ENCODE data around the gene WDR27.

The WDR27 gene

GRCh38 chr6:169561665-169562064, 140.2 kb downstream of the WDR27 start:
- no peak for DNase-seq (ENCODE audit: low spot score)

GRCh38 chr6:169559592-169559991, 142.2 kb downstream of the WDR27 start:
- no peak for DNase-seq (ENCODE audit: low spot score)

DNA sequence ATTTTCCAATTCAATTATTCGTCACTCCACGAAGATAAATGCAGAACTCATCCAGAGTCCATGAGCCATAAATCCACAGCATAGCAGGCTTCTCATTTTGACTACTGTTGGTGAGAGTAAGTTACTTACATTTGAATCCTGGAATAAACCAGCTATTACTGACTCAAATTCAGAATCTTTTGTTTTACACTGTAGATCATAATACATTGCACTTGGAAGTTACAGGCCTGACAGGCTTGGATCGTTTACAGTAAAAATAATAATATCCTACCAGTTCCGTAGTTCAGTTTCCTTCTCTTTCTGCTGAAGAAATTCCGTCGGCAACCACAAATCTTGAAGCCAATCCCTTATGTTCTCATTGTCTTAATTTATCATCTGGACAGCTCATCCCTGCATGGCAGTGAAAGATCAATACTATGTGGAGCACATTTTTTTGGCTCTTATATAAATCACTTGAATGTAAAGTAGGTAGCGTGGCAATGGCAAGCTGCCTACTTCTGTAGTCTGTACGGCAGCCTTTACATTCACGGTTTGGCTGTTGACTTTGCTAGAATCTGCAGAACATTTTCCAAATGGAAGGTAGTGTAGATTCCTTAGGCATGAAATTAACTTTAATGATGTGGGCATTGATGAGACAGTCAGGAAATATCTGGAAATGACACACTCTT, 142.9 kb downstream of the WDR27 start:
- no peak for DNase-seq (ENCODE audit: low spot score)

DNA sequence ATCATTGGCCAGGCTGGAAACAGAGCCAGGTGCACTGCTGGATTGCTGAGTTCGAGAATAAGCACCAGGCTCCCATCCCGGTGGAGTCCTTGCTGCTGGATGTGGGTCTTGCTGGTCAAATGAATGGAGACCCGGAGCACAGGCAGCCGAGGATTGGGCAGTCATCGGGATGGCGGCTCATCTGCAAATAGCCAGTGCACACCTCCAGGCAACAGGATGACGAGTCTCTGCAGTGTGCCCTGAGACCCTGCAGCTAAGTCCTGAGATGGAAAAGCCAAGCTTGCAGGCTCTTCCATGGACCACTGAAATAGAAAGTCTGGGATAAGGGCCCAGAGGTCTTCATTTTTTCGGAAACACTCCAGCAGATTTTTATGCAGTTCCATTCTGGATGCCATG, 143.5 kb downstream of the WDR27 start:
- no peak for DNase-seq (ENCODE audit: low spot score)

DNA sequence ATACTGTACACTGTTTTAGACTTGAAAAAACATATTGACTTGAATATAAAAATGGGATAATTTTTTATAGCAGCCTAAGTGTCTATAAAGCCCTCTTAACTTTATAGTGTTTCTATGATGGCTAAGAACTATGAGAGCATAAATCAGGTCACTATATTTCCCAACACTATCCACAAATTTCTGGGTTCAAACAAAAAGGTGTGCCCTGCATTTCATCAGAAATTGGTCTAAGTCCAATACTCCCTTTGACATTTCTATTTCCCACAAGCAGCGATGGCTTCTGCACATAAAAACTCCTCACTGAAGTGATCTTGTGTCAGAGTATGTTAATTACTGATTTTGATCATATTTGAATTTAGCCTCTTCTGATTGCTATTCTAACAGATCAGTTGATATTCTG, 143.9 kb downstream of the WDR27 start:
- no peak for DNase-seq (ENCODE audit: low spot score)

DNA sequence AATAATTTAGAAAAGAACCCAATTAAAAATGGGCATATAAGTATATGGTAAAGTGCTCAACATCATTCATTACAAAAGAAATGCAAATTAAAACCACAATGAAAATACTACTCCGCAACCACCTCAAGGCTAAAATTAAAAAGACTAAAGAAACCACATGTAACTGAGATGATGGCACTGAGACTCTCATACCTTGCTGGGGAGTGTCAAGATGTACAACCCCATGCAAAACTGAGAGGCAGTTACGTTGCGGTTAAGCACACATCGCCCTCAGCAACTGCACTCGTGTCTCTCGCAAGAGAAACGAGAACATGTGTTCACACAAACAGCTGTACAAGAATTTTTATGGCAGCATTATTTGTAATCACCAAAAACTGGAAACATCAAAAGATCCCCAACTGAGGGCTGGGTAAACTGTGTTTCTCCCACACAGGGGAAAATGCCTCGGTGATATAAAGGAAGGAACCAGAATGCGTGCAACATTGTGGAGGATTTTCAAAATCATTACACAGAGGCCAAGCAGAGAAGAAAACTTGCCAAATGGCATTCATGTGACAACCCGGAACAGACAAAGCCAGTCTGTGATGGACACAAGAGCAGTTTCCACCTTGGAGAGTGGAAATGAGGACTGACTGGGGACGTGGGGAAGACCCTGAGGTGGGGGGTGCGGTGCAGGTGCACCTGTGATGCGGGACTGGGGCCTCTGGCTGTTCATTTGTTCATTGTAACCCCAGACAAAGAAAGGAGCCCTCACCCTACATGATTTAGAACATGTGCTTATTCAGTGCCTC, 144.9 kb downstream of the WDR27 start:
- DNase-seq (ENCODE audit: low spot score): no peak

DNA sequence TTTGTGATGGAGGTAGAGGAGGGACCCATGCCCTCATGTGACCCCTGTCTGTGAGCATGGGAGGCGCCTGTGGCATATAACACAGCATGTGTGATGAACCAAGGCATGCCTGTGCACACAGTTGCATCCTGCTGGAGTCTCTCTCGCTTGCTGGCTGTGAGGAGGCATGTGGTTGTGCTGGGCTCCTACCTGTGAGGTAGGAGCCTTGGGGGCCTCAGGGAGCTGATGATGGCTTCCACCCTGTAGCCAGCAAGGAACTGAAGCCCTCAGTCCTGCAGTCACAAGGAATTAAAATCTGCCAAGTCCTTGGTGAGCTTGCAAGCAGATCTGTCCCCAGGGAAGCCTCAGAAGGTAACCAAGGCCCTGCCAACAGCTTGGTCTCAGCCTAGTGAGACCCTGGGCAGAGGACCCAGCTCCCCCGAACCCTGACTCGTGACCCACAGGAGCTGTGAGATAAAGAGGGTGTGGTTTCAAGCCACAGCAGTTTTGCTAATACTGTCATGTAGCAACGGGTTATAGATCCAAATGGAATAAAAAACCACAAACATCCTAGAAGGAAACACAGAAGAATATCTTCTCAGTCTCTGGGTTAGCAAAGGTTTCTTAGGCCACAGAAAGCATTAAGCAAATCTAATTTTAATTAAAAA, 145.7 kb downstream of the WDR27 start:
- DNase-seq (ENCODE audit: low spot score): no peak

GRCh38 chr6:169545982-169546381, 155.8 kb downstream of the WDR27 start:
- no peak for DNase-seq (ENCODE audit: low spot score)

- DNase-seq (ENCODE audit: low spot score): no peak
Observed at GRCh38 chr6:169543704-169544103, 158.1 kb downstream of the WDR27 start.

- DNase-seq (ENCODE audit: low spot score): no peak
Observed at GRCh38 chr6:169542491-169542890, 159.3 kb downstream of the WDR27 start.

GRCh38 chr6:169539176-169539897, 162.5 kb downstream of the WDR27 start:
- no peak for DNase-seq (ENCODE audit: low spot score)

GRCh38 chr6:169536446-169537170, 165.2 kb downstream of the WDR27 start:
- no peak for DNase-seq (ENCODE audit: low spot score)

GRCh38 chr6:169534039-169534421, 167.8 kb downstream of the WDR27 start:
- DNase-seq (ENCODE audit: low spot score): no peak

- no peak for DNase-seq (ENCODE audit: low spot score)
Observed at GRCh38 chr6:169533301-169534038, 168.4 kb downstream of the WDR27 start.

DNA sequence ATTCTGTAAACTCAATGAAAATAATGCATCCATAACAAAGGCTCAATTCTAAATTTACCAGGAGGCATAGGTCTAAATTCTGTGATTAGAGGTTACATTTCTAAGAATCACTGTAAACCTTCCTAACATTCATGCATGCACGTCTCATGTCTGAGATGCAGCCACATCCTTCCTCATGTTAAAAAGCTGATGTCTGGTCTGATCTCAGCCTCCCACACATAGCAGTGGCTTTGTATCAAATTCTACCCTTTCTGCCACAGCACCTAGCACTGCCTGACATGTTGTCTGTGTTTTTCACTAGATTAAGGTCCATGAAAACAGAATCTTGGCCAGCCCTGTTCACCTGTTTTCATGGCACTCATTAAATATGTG, 171.1 kb downstream of the WDR27 start:
- DNase-seq (ENCODE audit: low spot score): no peak

GRCh38 chr6:169529931-169530751, 171.7 kb downstream of the WDR27 start:
- DNase-seq (ENCODE audit: low spot score): no peak

GRCh38 chr6:169528755-169529154, 173.1 kb downstream of the WDR27 start:
- DNase-seq (ENCODE audit: low spot score): no peak

DNA sequence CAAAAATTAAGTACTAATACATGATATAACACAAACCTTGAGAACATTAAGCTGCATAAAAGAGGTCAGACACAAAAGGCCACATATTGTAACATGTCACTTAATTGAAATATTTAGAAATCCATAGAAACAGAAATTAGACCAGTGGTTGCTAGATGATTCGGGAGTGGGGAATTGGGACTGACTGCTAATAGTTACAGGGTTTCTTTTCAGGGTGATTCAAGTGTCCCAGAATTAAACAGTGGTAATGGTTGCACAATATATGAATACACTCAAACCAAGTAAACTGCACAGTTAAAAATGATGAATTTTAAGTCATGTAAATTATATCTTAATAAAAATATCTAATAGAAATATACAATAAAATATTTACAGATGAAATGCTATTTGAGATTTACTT, 174.5 kb downstream of the WDR27 start:
- DNase-seq (ENCODE audit: low spot score): no peak

- no peak for DNase-seq (ENCODE audit: low spot score)
Observed at GRCh38 chr6:169521825-169522224, 180.0 kb downstream of the WDR27 start.

GRCh38 chr6:169520104-169520503, 181.7 kb downstream of the WDR27 start:
- no peak for DNase-seq (ENCODE audit: low spot score)
